Measurements from ENCODE around the gene B3GALT6. TPM values are rescaled to one million over a fixed set of nuclear protein-coding genes. Genes with fewer than 3 reads are reported as not detected.

The B3GALT6 gene
- total RNA-seq, 1 experiment from 2014 or later = 46.4 TPM

- H3K4me1 ChIP-seq (ENCODE audit: control insufficient read depth, insufficient read depth, low read length) = peaks cover 46% of the 10 kb centered on the region
- TF ChIP-seq SIN3A (IDR thresholded peaks at IDR 0.05; ENCODE audit: borderline replicate concordance, insufficient read depth, low read depth, low read length) (no peak), TCF7L2 (IDR thresholded peaks at IDR 0.05; ENCODE audit: low read depth, low read length) (no peak), POLR2AphosphoS5 (IDR thresholded peaks at IDR 0.05; ENCODE audit: low read depth, low read length) (no peak), CTCF (IDR thresholded peaks at IDR 0.05) (no peak)
- TF ChIP-seq, protein P1, sequence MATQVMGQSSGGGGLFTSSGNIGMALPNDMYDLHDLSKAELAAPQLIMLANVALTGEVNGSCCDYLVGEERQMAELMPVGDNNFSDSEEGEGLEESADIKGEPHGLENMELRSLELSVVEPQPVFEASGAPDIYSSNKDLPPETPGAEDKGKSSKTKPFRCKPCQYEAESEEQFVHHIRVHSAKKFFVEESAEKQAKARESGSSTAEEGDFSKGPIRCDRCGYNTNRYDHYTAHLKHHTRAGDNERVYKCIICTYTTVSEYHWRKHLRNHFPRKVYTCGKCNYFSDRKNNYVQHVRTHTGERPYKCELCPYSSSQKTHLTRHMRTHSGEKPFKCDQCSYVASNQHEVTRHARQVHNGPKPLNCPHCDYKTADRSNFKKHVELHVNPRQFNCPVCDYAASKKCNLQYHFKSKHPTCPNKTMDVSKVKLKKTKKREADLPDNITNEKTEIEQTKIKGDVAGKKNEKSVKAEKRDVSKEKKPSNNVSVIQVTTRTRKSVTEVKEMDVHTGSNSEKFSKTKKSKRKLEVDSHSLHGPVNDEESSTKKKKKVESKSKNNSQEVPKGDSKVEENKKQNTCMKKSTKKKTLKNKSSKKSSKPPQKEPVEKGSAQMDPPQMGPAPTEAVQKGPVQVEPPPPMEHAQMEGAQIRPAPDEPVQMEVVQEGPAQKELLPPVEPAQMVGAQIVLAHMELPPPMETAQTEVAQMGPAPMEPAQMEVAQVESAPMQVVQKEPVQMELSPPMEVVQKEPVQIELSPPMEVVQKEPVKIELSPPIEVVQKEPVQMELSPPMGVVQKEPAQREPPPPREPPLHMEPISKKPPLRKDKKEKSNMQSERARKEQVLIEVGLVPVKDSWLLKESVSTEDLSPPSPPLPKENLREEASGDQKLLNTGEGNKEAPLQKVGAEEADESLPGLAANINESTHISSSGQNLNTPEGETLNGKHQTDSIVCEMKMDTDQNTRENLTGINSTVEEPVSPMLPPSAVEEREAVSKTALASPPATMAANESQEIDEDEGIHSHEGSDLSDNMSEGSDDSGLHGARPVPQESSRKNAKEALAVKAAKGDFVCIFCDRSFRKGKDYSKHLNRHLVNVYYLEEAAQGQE (IDR thresholded peaks at IDR 0.05; ENCODE audit: insufficient read depth in 1 of 2, low read depth in 2 of 2, low read length in 1 of 2) = no peak
- no peaks in the 10 kb centered on the region for H3K36me3 ChIP-seq (ENCODE audit: control insufficient read depth, insufficient read depth, low read length)
- H3K27me3 ChIP-seq (ENCODE audit: control insufficient read depth, insufficient read depth, low read length) = no peaks in the 10 kb centered on the region
- H3K9me3 ChIP-seq (ENCODE audit: control insufficient read depth, insufficient read depth, low read depth, low read length) = no peaks in the 10 kb centered on the region
- ATAC-seq (no peak), DNase-seq (ENCODE audit: low read depth, low spot score) (no peak)
- H3K27ac ChIP-seq (ENCODE audit: low read length) = peak overlapping the region; percentile 79
- CTCF ChIA-PET = interaction anchor here (0.6 kb wide), 1 partner anchor 127 kb away, joined by 5 read pairs; no protein-coding TSS in a partner anchor
- no peak overlapping the region for H3K4me3 ChIP-seq (ENCODE audit: low read depth in 2 of 2, low read length in 2 of 2)
- POLR2A ChIA-PET = no interaction called here
- intact Hi-C loops (cut with micrococcal nuclease; ENCODE audit: unreplicated experiment) = no loop called here
- in situ Hi-C loops (cut with HindIII; ENCODE audit: low pct_unique_long_range_greater_than_20kb, low sequenced_read_pairs) = no loop called here
- no TSS peak for BruUV-seq (replicated peaks)
These were observed 14.0 kb downstream of the B3GALT6 start for GRCh38 chr1:1245817-1246576.

- no peak for TF ChIP-seq TCF7L2 (IDR thresholded peaks at IDR 0.05; ENCODE audit: low read depth, low read length)
- ChIA-PET POLR2A (no interaction called here), CTCF (interaction anchor here (0.6 kb wide), 1 partner anchor 128 kb away, joined by 5 read pairs; no protein-coding TSS in a partner anchor)
- H3K27ac ChIP-seq (ENCODE audit: low read length) = peak within 1 kb of the TSS; percentile 79
- no peaks in the 10 kb centered on the region for H3K9me3 ChIP-seq (ENCODE audit: control insufficient read depth, insufficient read depth, low read depth, low read length)
- H3K27me3 ChIP-seq (ENCODE audit: control insufficient read depth, insufficient read depth, low read length) = no peaks in the 10 kb centered on the region
- ATAC-seq (peak; percentile 15; the same call in 1 of the 2 replicates), DNase-seq (ENCODE audit: low read depth, low spot score) (no peak)
- intact Hi-C loops (cut with micrococcal nuclease; ENCODE audit: unreplicated experiment) (no loop called here), in situ Hi-C loops (cut with HindIII; ENCODE audit: low pct_unique_long_range_greater_than_20kb, low sequenced_read_pairs) (no loop called here)
- no peaks in the 10 kb centered on the region for H3K36me3 ChIP-seq (ENCODE audit: control insufficient read depth, insufficient read depth, low read length)
- H3K4me3 ChIP-seq (ENCODE audit: low read depth in 2 of 2, low read length in 2 of 2) = no peak within 1 kb of the TSS
- peaks cover 39% of the 10 kb centered on the region for H3K4me1 ChIP-seq (ENCODE audit: control insufficient read depth, insufficient read depth, low read length)
- no TSS peak for BruUV-seq (replicated peaks)
These were observed 14.7 kb downstream of the B3GALT6 start, which contains the start of gene C1QTNF12 for GRCh38 chr1:1246577-1247340. TSS of gene C1QTNF12 (minus strand) at chr1:1246722. CDS start at chr1:1246690, 32 bp downstream.

Measured in Panc1 (cell line).